Caki2 (cell line): ENCODE results near the gene CLRN2. TPM values are rescaled to one million over a fixed set of nuclear protein-coding genes. Genes with fewer than 3 reads are reported as not detected.
"Not testable (repeated sequence)": the region's sequence is repeated elsewhere in the genome, so short reads cannot be mapped to it uniquely, and the experiment has no call there.

Experiments used
- DNase-seq: peaks from one replicate; pipeline ENCODE4 v3.0.0-alpha.2; 2015; ENCODE audit warnings: low read depth
- in situ Hi-C: cut with HindIII; loops from 2 replicates; pipeline ENCODE4 v1.10.0; 2016; ENCODE audit warnings: low sequenced_read_pairs, low pct_unique_long_range_greater_than_20kb, mixed read lengths
- total RNA-seq: library from RNA; depleted of rRNA; stranded (reverse); fragments of >200 nt; shearing (Covaris generic); gene quantifications from 2 replicates; pipeline ENCODE4 v1.2.3, GENCODE V29; 2014; ENCODE audit warnings: low replicate concordance; rRNA removed

CLRN2 gene
- total RNA-seq, 1 experiment from 2014 or later: not detected

- no peak for DNase-seq
- in situ Hi-C loops: no loop called here
Measured at GRCh38 chr4:17561195-17561909, 46.4 kb downstream of the CLRN2 start.

GRCh38 chr4:17562157-17562556, 47.2 kb downstream of the CLRN2 start:
- DNase-seq: no peak
- in situ Hi-C loops: no loop called here

- in situ Hi-C loops: no loop called here
Measured at GRCh38 chr4:17565846-17566245, 50.9 kb downstream of the CLRN2 start.

GRCh38 chr4:17567271-17567670, 52.3 kb downstream of the CLRN2 start:
- in situ Hi-C loops: no loop called here
- DNase-seq: no peak

More at GRCh38 chr4:17565846-17566245, 50.9 kb downstream of the CLRN2 start:
- no peak for DNase-seq

GRCh38 chr4:17574206-17574605, 59.2 kb downstream of the CLRN2 start:
- in situ Hi-C loops: no loop called here
- no peak for DNase-seq

GRCh38 chr4:17575177-17575576, 60.2 kb downstream of the CLRN2 start:
- DNase-seq, in situ Hi-C loops: not testable (repeated sequence)

Other genes with a start within 250 kb of the CLRN2 start
- 40.1 and 42.1 TPM in 2 replicates for gene QDPR, start 3.1 kb upstream of the CLRN2 start, total RNA-seq
- gene LAP3, start 62.0 kb downstream of the CLRN2 start, total RNA-seq: 73.7 and 80.0 TPM in 2 replicates
- 14.5 and 18.5 TPM in 2 replicates for gene MED28, start 99.5 kb downstream of the CLRN2 start, total RNA-seq